PC-9 (cell line): ENCODE measurements around the gene PDK3. TPM values are rescaled to one million over a fixed set of nuclear protein-coding genes. Genes with fewer than 3 reads are reported as not detected.

Source experiments
- BruUV-seq: library from RNA; stranded (reverse); fragments of 400-500 nt; replicated peaks from 2 replicates; lab custom pipeline; 2021; lab: Mats Ljungman, UMichigan
- CTCF ChIA-PET: fragments of 300-600 bp; sonication (Branson Sonifier 250); formaldehyde crosslinking; loops from one replicate; lab custom pipeline; 2022; ENCODE audit warnings: antibody characterized with exemption; lab: Charles Lee
- POLR2A ChIA-PET: fragments of 300-600 bp; sonication (Branson Sonifier 250); formaldehyde crosslinking; loops from one replicate; lab custom pipeline; 2022; ENCODE audit warnings: antibody characterized with exemption; ENCODE audit not compliant: unreplicated experiment; lab: Charles Lee
- DNase-seq, 2 experiments: peaks; one replicate each; pipeline versions ENCODE4 v3.0.0 to v3.0.0-alpha.2; 2015 to 2022; ENCODE audit warnings: mixed read lengths in 1 of 2
- H2AFZ ChIP-seq: fragments of 200-600 bp; sonication (generic); 2 replicates; pipeline ENCODE4 v1.8.1; 2017; ENCODE audit warnings: antibody characterized with exemption
- H3F3A ChIP-seq: fragments of 200-600 bp; sonication (generic); 2 replicates; pipeline ENCODE4 v1.8.1; 2017; ENCODE audit warnings: antibody characterized with exemption, mild to moderate bottlenecking, low read depth; ENCODE audit not compliant: insufficient read depth
- H3K27ac ChIP-seq: fragments of 200-600 bp; sonication (generic); 2 replicates; pipeline ENCODE4 v1.6.1; 2016; ENCODE audit warnings: mixed run types
- H3K27me3 ChIP-seq: fragments of 200-600 bp; sonication (generic); 2 replicates; pipeline ENCODE4 v1.6.1; 2016; ENCODE audit warnings: low read depth, mixed run types; ENCODE audit not compliant: insufficient read depth
- H3K36me3 ChIP-seq: fragments of 200-600 bp; sonication (generic); 2 replicates; pipeline ENCODE4 v1.6.1; 2016; ENCODE audit warnings: low read depth, mixed run types
- H3K4me1 ChIP-seq: fragments of 200-600 bp; sonication (generic); replicated peaks from 2 replicates; pipeline ENCODE4 v1.6.1; 2016; ENCODE audit warnings: mixed run types; ENCODE audit not compliant: insufficient read depth
- H3K4me2 ChIP-seq: fragments of 200-600 bp; sonication (generic); 2 replicates; pipeline ENCODE4 v1.6.1; 2017; ENCODE audit warnings: mixed run types
- H3K4me3 ChIP-seq: fragments of 200-600 bp; sonication (generic); 2 replicates; pipeline ENCODE4 v1.6.1; 2016; ENCODE audit warnings: mixed run types
- H3K79me2 ChIP-seq: fragments of 200-600 bp; sonication (generic); 2 replicates; pipeline ENCODE4 v1.6.1; 2017; ENCODE audit warnings: low read depth, mixed run types
- H3K9me2 ChIP-seq: fragments of 200-600 bp; sonication (generic); 2 replicates; pipeline ENCODE4 v1.8.1; 2017; ENCODE audit warnings: mild to moderate bottlenecking; ENCODE audit not compliant: insufficient read depth
- H3K9me3 ChIP-seq: fragments of 200-600 bp; sonication (generic); 2 replicates; pipeline ENCODE4 v1.8.1; 2016; ENCODE audit warnings: low read depth; ENCODE audit not compliant: insufficient read depth
- H4K20me1 ChIP-seq: fragments of 200-600 bp; sonication (generic); 2 replicates; pipeline ENCODE4 v1.8.1; 2017; ENCODE audit not compliant: insufficient read depth
- CTCF ChIP-seq: fragments of 200-600 bp; sonication (generic); conservative IDR thresholded peaks from 2 replicates; pipeline ENCODE4 v1.6.1; 2017; ENCODE audit warnings: mixed run types, antibody characterized with exemption, mild to moderate bottlenecking, moderate library complexity
- EZH2 ChIP-seq: fragments of 200-600 bp; sonication (generic); IDR thresholded peaks from 2 replicates; pipeline ENCODE4 v1.8.0; 2017; ENCODE audit warnings: antibody characterized with exemption, low read depth
- intact Hi-C: fragments of 100-400 bp; cut with micrococcal nuclease; formaldehyde crosslinking; loops from one replicate; pipeline ENCODE4 v1.10.0; 2022; ENCODE audit not compliant: unreplicated experiment
- total RNA-seq: library from RNA; stranded (reverse); gene quantifications from 2 replicates; pipeline ENCODE4 v1.2.3, GENCODE V29; 2021

PDK3 gene
- total RNA-seq, 1 experiment from 2014 or later, result 19.4 TPM

- CTCF ChIA-PET, result no interaction called here
- DNase-seq, result no peak
- BruUV-seq, result no TSS peak
- H3K4me3 ChIP-seq, result no peak overlapping the region
- intact Hi-C loops, result no loop called here
- no peak overlapping the region for H2AFZ ChIP-seq
- no peaks in the 10 kb centered on the region for H3F3A ChIP-seq
- no peak overlapping the region for H3K4me2 ChIP-seq
- POLR2A ChIA-PET, result no interaction called here
- peaks cover 53% of the 10 kb centered on the region; the same call in 1 of the 2 replicates for H3K27me3 ChIP-seq
- no peak overlapping the region for H3K27ac ChIP-seq
- no peaks in the 10 kb centered on the region for H3K79me2 ChIP-seq
- no peaks in the 10 kb centered on the region for H3K36me3 ChIP-seq
- H3K4me1 ChIP-seq, result no peaks in the 10 kb centered on the region
- no peaks in the 10 kb centered on the region for H4K20me1 ChIP-seq
- TF ChIP-seq CTCF (no peak), EZH2 (no peak)
- H3K9me3 ChIP-seq, result no peaks in the 10 kb centered on the region
- H3K9me2 ChIP-seq, result no peaks in the 10 kb centered on the region
Observed at GRCh38 chrX:24435060-24435459, 30.0 kb upstream of the PDK3 start.

GRCh38 chrX:24443918-24444317, 21.2 kb upstream of the PDK3 start:
- Histone ChIP-seq H3K79me2 (no peaks in the 10 kb centered on the region), H4K20me1 (no peaks in the 10 kb centered on the region), H3K27ac (no peak overlapping the region), H3K9me3 (no peaks in the 10 kb centered on the region), H2AFZ (no peak overlapping the region), H3K4me2 (no peak overlapping the region), H3K36me3 (no peaks in the 10 kb centered on the region), H3K4me3 (no peak overlapping the region), H3K27me3 (peaks cover 43% of the 10 kb centered on the region), H3K9me2 (no peaks in the 10 kb centered on the region), H3K4me1 (no peaks in the 10 kb centered on the region), H3F3A (no peaks in the 10 kb centered on the region)
- no TSS peak for BruUV-seq
- ChIA-PET POLR2A (no interaction called here), CTCF (no interaction called here)
- TF ChIP-seq EZH2 (no peak), CTCF (no peak)
- DNase-seq, result no peak
- intact Hi-C loops, result no loop called here

- no peaks in the 10 kb centered on the region for H3K79me2 ChIP-seq
- no peaks in the 10 kb centered on the region for H3K9me3 ChIP-seq
- H3K4me1 ChIP-seq, result no peaks in the 10 kb centered on the region
- no TSS peak for BruUV-seq
- no peaks in the 10 kb centered on the region for H3K36me3 ChIP-seq
- POLR2A ChIA-PET, result no interaction called here
- intact Hi-C loops, result no loop called here
- H4K20me1 ChIP-seq, result no peaks in the 10 kb centered on the region
- no peak overlapping the region for H3K4me3 ChIP-seq
- CTCF ChIA-PET, result no interaction called here
- TF ChIP-seq CTCF, result no peak
- no peak for TF ChIP-seq EZH2
- no peak overlapping the region for H2AFZ ChIP-seq
- no peak overlapping the region for H3K4me2 ChIP-seq
- no peak overlapping the region for H3K27ac ChIP-seq
- peaks cover 37% of the 10 kb centered on the region for H3K27me3 ChIP-seq
- DNase-seq, result no peak
- no peaks in the 10 kb centered on the region for H3F3A ChIP-seq
- no peaks in the 10 kb centered on the region for H3K9me2 ChIP-seq
Observed at GRCh38 chrX:24444645-24445044, 20.4 kb upstream of the PDK3 start.
